Trophoblast cell (in vitro differentiated cells and primary cell): ENCODE data around the gene AOPEP.
A peak's percentile ranks its signal among the peaks of the same experiment; 100 is the strongest.

ENCODE experiments used
- DNase-seq, 2 donors: peaks; one replicate each; pipeline ENCODE4 v3.0.0-alpha.2; 2016
- H2AFZ ChIP-seq: 2 replicates; pipeline ENCODE4 v1.6.1; 2013; ENCODE audit warnings: low read length, moderate library complexity, mild to moderate bottlenecking; ENCODE audit not compliant: insufficient read depth, poor library complexity
- H2AK5ac ChIP-seq: 2 replicates; pipeline ENCODE4 v1.6.1; 2013; ENCODE audit warnings: mild to moderate bottlenecking, low read length
- H2BK120ac ChIP-seq: 2 replicates; pipeline ENCODE4 v1.6.1; 2013; ENCODE audit warnings: low read length, mild to moderate bottlenecking, moderate library complexity; ENCODE audit not compliant: insufficient read depth, poor library complexity
- H2BK12ac ChIP-seq: 2 replicates; pipeline ENCODE4 v1.6.1; 2013; ENCODE audit warnings: mild to moderate bottlenecking, low read length, moderate library complexity
- H2BK5ac ChIP-seq: 2 replicates; pipeline ENCODE4 v1.6.1; 2013; ENCODE audit warnings: low read length, low read depth, moderate library complexity, mild to moderate bottlenecking; ENCODE audit not compliant: poor library complexity
- H3K14ac ChIP-seq: 2 replicates; pipeline ENCODE4 v1.6.1; 2013; ENCODE audit warnings: mild to moderate bottlenecking, low read length
- H3K18ac ChIP-seq: 2 replicates; pipeline ENCODE4 v1.6.1; 2013; ENCODE audit warnings: mild to moderate bottlenecking, low read length
- H3K23ac ChIP-seq: 2 replicates; pipeline ENCODE4 v1.6.1; 2013; ENCODE audit warnings: low read length
- H3K27ac ChIP-seq: 2 replicates; pipeline ENCODE4 v1.5.1; 2013; ENCODE audit warnings: low read depth, mild to moderate bottlenecking, inconsistent platforms, low read length, moderate library complexity
- H3K27me3 ChIP-seq: 2 replicates; pipeline ENCODE4 v1.6.1; 2013; ENCODE audit warnings: inconsistent platforms, mild to moderate bottlenecking, low read length, moderate library complexity; ENCODE audit not compliant: insufficient read depth
- H3K36me3 ChIP-seq, 2 experiments: 1 replicate in 1 of 2; 2 replicates in 1 of 2; pipeline ENCODE4 v1.6.1; 2013; ENCODE audit warnings: low read length in 2 of 2, mild to moderate bottlenecking in 2 of 2, moderate library complexity in 1 of 2; ENCODE audit not compliant: insufficient read depth in 2 of 2, control insufficient read depth in 1 of 2
- H3K4ac ChIP-seq: 2 replicates; pipeline ENCODE4 v1.6.1; 2013; ENCODE audit warnings: low read depth, mild to moderate bottlenecking, low read length, moderate library complexity
- H3K4me1 ChIP-seq, 2 experiments: 1 replicate in 1 of 2; 2 replicates in 1 of 2; pipeline ENCODE4 v1.6.1; 2013; ENCODE audit warnings: low read length in 2 of 2, mild to moderate bottlenecking in 2 of 2, moderate library complexity in 1 of 2; ENCODE audit not compliant: insufficient read depth in 2 of 2, control insufficient read depth in 1 of 2
- H3K4me2 ChIP-seq: 2 replicates; pipeline ENCODE4 v1.6.1; 2013; ENCODE audit warnings: inconsistent platforms, mild to moderate bottlenecking, low read length, moderate library complexity
- H3K4me3 ChIP-seq: 2 replicates; pipeline ENCODE4 v1.5.1; 2013; ENCODE audit warnings: mild to moderate bottlenecking, low read depth, low read length, inconsistent platforms
- H3K79me1 ChIP-seq: one replicate; pipeline ENCODE4 v1.6.1; 2013; ENCODE audit warnings: low read length
- H3K79me2 ChIP-seq: 2 replicates; pipeline ENCODE4 v1.6.1; 2013; ENCODE audit warnings: low read length, mild to moderate bottlenecking; ENCODE audit not compliant: control insufficient read depth, insufficient read depth, poor library complexity
- H3K9ac ChIP-seq: 2 replicates; pipeline ENCODE4 v1.6.1; 2013; ENCODE audit warnings: mild to moderate bottlenecking, low read length
- H3K9me3 ChIP-seq: 2 replicates; pipeline ENCODE4 v1.6.1; 2013; ENCODE audit warnings: low read depth, mild to moderate bottlenecking, control low read depth, inconsistent platforms, low read length; ENCODE audit not compliant: insufficient read depth
- H4K12ac ChIP-seq: 2 replicates; pipeline ENCODE4 v1.6.1; 2013; ENCODE audit warnings: low read depth, mild to moderate bottlenecking, low read length, moderate library complexity
- H4K8ac ChIP-seq: 2 replicates; pipeline ENCODE4 v1.6.1; 2013; ENCODE audit warnings: low read depth, mild to moderate bottlenecking, low read length, moderate library complexity
- H4K91ac ChIP-seq: one replicate; pipeline ENCODE4 v1.6.1; 2013; ENCODE audit warnings: low read depth, mild to moderate bottlenecking, low read length, moderate library complexity
- WGBS: extraction: QIAGEN DNeasy Blood & Tissue Kit; methylation state at CpG from one replicate; pipeline ENCODE4 v1.1.7; 2013; ENCODE audit warnings: missing lambda C conversion rate; ENCODE audit not compliant: insufficient read length, insufficient coverage; ENCODE audit errors: extremely low coverage; 5-methylcytosine and 5-hydroxymethylcytosine counted together

AOPEP gene

DNA sequence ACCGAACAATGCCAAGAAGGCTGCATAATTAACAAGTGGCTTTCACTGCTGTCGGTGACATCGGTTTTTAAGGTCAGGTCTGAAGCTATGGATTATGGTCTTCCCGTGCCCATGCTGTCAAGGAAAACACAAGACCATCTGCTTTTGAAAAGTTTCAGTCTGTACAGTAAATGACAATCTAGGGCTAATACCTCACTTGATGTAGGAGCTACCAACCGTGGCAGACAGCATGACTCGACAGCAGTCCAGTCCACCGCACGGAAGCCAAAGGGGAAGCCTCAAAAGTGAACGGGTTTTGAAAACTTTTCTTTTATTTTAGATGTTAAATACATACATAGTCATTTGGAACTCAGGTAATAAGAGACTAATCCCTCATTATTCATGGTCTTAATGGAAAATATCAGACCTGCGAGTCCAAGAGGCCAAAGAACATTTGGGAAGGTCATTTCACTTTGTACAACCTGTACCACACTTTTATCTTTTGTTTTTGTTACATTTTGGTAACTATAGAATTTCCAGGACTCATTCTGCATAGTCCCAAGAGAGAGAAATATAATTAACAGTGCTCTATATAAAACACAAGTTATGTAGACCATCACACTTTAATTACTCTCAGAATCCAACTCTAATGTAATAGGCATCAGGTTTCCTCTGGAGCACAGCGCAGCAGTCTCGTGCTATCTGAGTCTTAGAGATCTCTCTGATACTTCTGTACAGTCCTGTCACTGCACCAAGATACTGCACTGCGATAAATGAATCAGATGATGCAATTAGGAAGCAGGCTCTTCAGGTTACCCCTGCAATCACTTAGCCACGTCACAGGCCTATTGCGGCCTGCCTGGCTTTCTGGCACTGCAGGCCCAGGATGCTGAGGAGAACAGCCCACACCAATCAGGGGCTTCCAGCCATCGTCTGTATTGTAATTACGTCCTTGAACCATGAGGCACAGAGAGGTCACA, 406.1 kb downstream of the AOPEP start:
- H3K23ac ChIP-seq, result no peak overlapping the region
- H2BK120ac ChIP-seq, result no peak overlapping the region
- no peaks in the 10 kb centered on the region for H3K27me3 ChIP-seq
- no peak overlapping the region for H3K27ac ChIP-seq
- H3K14ac ChIP-seq, result no peak overlapping the region
- no peak overlapping the region for H3K18ac ChIP-seq
- H3K4me2 ChIP-seq, result no peak overlapping the region
- no peak overlapping the region for H2AFZ ChIP-seq
- H3K79me2 ChIP-seq, result no peaks in the 10 kb centered on the region
- no peak overlapping the region for H4K8ac ChIP-seq
- peaks cover 0 to under 1% of the 10 kb centered on the region in 2 experiments for H3K36me3 ChIP-seq
- WGBS, result no CpG with 5 or more reads among the region's 17 CpGs
- H2BK12ac ChIP-seq, result no peak overlapping the region
- H2AK5ac ChIP-seq, result no peak overlapping the region
- H4K91ac ChIP-seq, result no peak overlapping the region
- H3K4me3 ChIP-seq, result no peak overlapping the region
- H3K9me3 ChIP-seq, result peaks cover 2% of the 10 kb centered on the region
- no peak overlapping the region for H2BK5ac ChIP-seq
- H3K79me1 ChIP-seq, result no peaks in the 10 kb centered on the region
- H4K12ac ChIP-seq, result no peak overlapping the region
- DNase-seq, result peak in 1 of 2 donors; percentile 16
- H3K9ac ChIP-seq, result no peak overlapping the region
- no peak overlapping the region for H3K4ac ChIP-seq
- H3K4me1 ChIP-seq, result peaks cover 0 to 2% of the 10 kb centered on the region in 2 experiments

DNA sequence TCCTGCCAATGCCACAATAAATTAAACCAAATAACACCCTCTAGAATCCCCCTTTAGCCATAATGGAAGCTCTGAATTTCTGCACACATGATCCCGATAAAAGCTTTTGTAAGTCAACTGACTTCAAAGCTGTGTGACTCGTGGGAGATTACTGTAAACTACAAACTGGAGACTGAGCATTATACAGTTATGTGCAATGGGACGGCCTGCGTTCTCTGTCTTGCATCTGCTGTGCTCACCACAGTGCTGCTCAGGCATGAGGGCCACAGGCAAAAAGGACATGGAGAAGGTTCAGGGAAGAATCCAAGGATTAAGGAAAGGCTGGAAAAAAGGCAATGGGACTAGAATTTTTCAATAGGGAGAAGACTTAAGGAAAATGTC, 406.8 kb downstream of the AOPEP start:
- Histone ChIP-seq H2AFZ (no peak overlapping the region), H3K4ac (no peak overlapping the region), H3K14ac (no peak overlapping the region), H3K27ac (no peak overlapping the region), H2BK120ac (no peak overlapping the region), H4K91ac (no peak overlapping the region), H2BK12ac (no peak overlapping the region), H3K18ac (no peak overlapping the region), H3K4me2 (no peak overlapping the region), H3K4me3 (no peak overlapping the region), H2BK5ac (no peak overlapping the region), H3K23ac (no peak overlapping the region), H3K36me3 (peaks cover 3% of the 10 kb centered on the region in 2 experiments), H4K12ac (no peak overlapping the region), H3K79me2 (no peaks in the 10 kb centered on the region), H3K9me3 (peaks cover 2% of the 10 kb centered on the region), H3K27me3 (no peaks in the 10 kb centered on the region), H4K8ac (no peak overlapping the region), H3K4me1 (peaks cover 0 to 2% of the 10 kb centered on the region in 2 experiments), H2AK5ac (no peak overlapping the region), H3K79me1 (no peaks in the 10 kb centered on the region), H3K9ac (no peak overlapping the region)
- WGBS, result no CpG with 5 or more reads among the region's 4 CpGs
- DNase-seq, result no peak

DNA sequence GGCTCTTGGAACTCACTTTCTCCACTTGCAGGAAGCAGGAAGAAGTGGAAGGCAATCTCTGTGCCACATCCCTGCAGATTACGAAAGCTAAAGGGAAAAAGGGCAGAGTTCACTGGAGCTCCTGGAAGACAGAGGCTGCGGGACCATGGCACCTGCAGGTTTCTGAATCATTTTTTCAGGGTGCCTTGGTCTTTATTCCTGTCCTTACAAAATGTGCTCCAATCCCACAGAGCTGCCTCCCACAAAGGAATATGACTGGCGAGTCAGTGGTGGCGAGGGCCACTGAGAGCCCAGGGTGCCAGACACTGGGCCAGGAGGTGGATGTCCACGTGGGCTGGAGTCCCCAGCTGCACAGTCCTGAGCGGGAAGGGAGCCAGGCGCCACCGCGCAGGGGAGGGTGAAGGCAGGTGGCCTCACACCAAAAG, 408.0 kb downstream of the AOPEP start:
- peaks cover 3% of the 10 kb centered on the region in 2 experiments for H3K36me3 ChIP-seq
- H3K79me1 ChIP-seq, result no peaks in the 10 kb centered on the region
- H2AFZ ChIP-seq, result no peak overlapping the region
- no peak overlapping the region for H2AK5ac ChIP-seq
- H3K4me1 ChIP-seq, result peaks cover 0 to 2% of the 10 kb centered on the region in 2 experiments
- no peak overlapping the region for H3K18ac ChIP-seq
- peaks cover 2% of the 10 kb centered on the region for H3K9me3 ChIP-seq
- H3K79me2 ChIP-seq, result no peaks in the 10 kb centered on the region
- no peak overlapping the region for H3K23ac ChIP-seq
- no peak overlapping the region for H3K4me3 ChIP-seq
- no peaks in the 10 kb centered on the region for H3K27me3 ChIP-seq
- no peak overlapping the region for H3K4me2 ChIP-seq
- H4K12ac ChIP-seq, result no peak overlapping the region
- H3K14ac ChIP-seq, result no peak overlapping the region
- no peak for DNase-seq
- no peak overlapping the region for H2BK5ac ChIP-seq
- H4K8ac ChIP-seq, result no peak overlapping the region
- no peak overlapping the region for H3K4ac ChIP-seq
- no CpG with 5 or more reads among the region's 9 CpGs for WGBS
- no peak overlapping the region for H2BK120ac ChIP-seq
- no peak overlapping the region for H4K91ac ChIP-seq
- H2BK12ac ChIP-seq, result no peak overlapping the region
- no peak overlapping the region for H3K27ac ChIP-seq
- H3K9ac ChIP-seq, result no peak overlapping the region

DNA sequence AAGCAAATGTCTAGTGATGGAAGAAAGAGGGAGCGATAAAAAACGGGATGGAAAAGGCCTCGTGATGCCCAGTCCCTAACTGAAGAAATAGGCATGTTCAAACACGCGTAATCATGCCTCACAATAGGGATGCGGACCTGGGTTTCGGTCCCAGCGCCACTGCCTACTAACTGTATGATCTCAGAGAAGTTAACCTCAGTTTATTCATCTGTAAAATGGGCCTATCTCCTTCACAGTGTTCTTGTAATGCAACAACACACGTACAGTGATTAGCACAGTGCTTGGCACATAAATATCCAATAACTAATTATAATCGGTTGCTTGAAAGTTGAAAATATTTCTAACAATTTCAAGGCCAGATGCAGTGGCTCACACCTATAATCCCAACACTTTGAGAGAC, 409.3 kb downstream of the AOPEP start:
- Histone ChIP-seq H4K91ac (no peak overlapping the region), H3K4me2 (no peak overlapping the region), H3K18ac (no peak overlapping the region), H2BK120ac (no peak overlapping the region), H3K9ac (no peak overlapping the region), H2BK12ac (no peak overlapping the region), H3K36me3 (peaks cover 3% of the 10 kb centered on the region in 2 experiments), H2AFZ (no peak overlapping the region), H3K14ac (no peak overlapping the region), H3K9me3 (peaks cover 2% of the 10 kb centered on the region), H3K79me1 (no peaks in the 10 kb centered on the region), H3K4me3 (no peak overlapping the region), H4K12ac (no peak overlapping the region), H2BK5ac (no peak overlapping the region), H4K8ac (no peak overlapping the region), H3K4me1 (peaks cover 0 to 2% of the 10 kb centered on the region in 2 experiments), H3K4ac (no peak overlapping the region), H2AK5ac (no peak overlapping the region), H3K23ac (no peak overlapping the region), H3K27ac (no peak overlapping the region), H3K79me2 (no peaks in the 10 kb centered on the region), H3K27me3 (no peaks in the 10 kb centered on the region)
- no peak for DNase-seq
- no CpG with 5 or more reads among the region's 10 CpGs for WGBS
